Neutrophil (primary cell): Measurements from ENCODE around the gene MRC2.

Source experiments
- H3K27ac ChIP-seq: fragments of 200-600 bp; sonication (generic); 2 replicates; pipeline ENCODE4 v1.5.1; 2016; ENCODE audit warnings: mild to moderate bottlenecking, moderate library complexity
- H3K27me3 ChIP-seq: fragments of 200-600 bp; sonication (generic); 2 replicates; pipeline ENCODE4 v1.6.0; 2016; ENCODE audit warnings: mild to moderate bottlenecking
- H3K36me3 ChIP-seq: fragments of 200-600 bp; sonication (generic); 2 replicates; pipeline ENCODE4 v1.5.1; 2017
- H3K4me1 ChIP-seq, 2 experiments: fragments of 200-600 bp in 1 of 2; sonication (generic) in 1 of 2; 1 replicate in 1 of 2; 2 replicates in 1 of 2; pipeline versions ENCODE4 v1.5.1 to v1.6.1; 2013 to 2016; ENCODE audit warnings: low read depth in 1 of 2, low read length in 1 of 2, mild to moderate bottlenecking in 1 of 2, moderate library complexity in 1 of 2; ENCODE audit not compliant: control insufficient read depth in 1 of 2, insufficient read depth in 1 of 2
- H3K4me3 ChIP-seq, 2 experiments: fragments of 200-600 bp in 1 of 2; sonication (generic) in 1 of 2; 1 replicate in 1 of 2; 2 replicates in 1 of 2; pipeline ENCODE4 v1.5.1; 2013 to 2016; ENCODE audit warnings: low read depth in 1 of 2, low read length in 1 of 2, mild to moderate bottlenecking in 1 of 2, moderate library complexity in 1 of 2
- H3K9me3 ChIP-seq: fragments of 200-600 bp; sonication (generic); 2 replicates; pipeline ENCODE4 v1.5.1; 2016
- TF ChIP-seq, protein P1 (sequence below): fragments of 200-600 bp; sonication (generic); IDR thresholded peaks from 2 replicates; pipeline ENCODE4 v1.5.1; 2016; ENCODE audit warnings: antibody characterized with exemption

The MRC2 gene

GRCh38 chr17:62666061-62666800 is 38.8 kb downstream of the MRC2 start:
- Histone ChIP-seq H3K4me1 (no peaks in the 10 kb centered on the region), H3K36me3 (no peaks in the 10 kb centered on the region), H3K9me3 (no peaks in the 10 kb centered on the region), H3K27ac (no peak overlapping the region), H3K27me3 (no peaks in the 10 kb centered on the region), H3K4me3 (no peak overlapping the region)
- TF ChIP-seq, protein P1, sequence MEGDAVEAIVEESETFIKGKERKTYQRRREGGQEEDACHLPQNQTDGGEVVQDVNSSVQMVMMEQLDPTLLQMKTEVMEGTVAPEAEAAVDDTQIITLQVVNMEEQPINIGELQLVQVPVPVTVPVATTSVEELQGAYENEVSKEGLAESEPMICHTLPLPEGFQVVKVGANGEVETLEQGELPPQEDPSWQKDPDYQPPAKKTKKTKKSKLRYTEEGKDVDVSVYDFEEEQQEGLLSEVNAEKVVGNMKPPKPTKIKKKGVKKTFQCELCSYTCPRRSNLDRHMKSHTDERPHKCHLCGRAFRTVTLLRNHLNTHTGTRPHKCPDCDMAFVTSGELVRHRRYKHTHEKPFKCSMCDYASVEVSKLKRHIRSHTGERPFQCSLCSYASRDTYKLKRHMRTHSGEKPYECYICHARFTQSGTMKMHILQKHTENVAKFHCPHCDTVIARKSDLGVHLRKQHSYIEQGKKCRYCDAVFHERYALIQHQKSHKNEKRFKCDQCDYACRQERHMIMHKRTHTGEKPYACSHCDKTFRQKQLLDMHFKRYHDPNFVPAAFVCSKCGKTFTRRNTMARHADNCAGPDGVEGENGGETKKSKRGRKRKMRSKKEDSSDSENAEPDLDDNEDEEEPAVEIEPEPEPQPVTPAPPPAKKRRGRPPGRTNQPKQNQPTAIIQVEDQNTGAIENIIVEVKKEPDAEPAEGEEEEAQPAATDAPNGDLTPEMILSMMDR: no peak

DNA sequence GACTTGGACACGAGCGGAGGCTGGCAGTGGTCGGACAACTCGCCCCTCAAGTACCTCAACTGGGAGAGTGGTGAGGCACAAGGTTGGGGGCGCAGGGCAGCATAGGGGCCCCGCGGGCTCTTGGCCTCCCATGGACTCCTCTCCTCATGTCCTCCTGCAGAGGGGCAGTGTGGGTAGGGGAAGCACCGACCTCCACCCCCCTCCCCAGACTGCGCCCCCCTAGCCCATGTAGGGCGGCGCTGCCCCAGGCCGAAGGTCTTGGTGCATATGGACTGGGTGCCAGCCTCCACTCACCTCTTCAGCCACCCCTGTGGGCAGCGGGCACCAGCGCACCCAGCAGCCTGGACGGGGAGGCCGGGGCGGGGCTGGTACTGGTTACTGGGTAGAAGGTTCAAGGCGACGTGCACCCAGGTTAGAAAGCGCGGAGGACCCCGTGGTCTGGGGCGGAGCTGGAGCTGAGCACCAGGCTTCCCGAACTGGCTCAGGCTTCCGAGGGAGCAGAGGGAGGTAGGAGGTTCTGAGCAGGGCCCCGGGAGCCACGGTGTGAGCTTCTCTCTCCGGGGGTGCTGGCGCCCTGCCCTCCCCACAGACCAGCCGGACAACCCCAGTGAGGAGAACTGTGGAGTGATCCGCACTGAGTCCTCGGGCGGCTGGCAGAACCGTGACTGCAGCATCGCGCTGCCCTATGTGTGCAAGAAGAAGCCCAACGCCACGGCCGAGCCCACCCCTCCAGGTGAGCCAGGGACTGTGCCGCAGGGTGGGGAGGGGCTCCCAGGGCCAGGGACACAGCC is 39.5 kb downstream of the MRC2 start:
- H3K27me3 ChIP-seq: no peaks in the 10 kb centered on the region
- TF ChIP-seq, protein P1: no peak
- H3K4me3 ChIP-seq: no peak overlapping the region
- no peaks in the 10 kb centered on the region for H3K9me3 ChIP-seq
- H3K27ac ChIP-seq: no peak overlapping the region
- H3K36me3 ChIP-seq: no peaks in the 10 kb centered on the region
- H3K4me1 ChIP-seq: no peaks in the 10 kb centered on the region

DNA sequence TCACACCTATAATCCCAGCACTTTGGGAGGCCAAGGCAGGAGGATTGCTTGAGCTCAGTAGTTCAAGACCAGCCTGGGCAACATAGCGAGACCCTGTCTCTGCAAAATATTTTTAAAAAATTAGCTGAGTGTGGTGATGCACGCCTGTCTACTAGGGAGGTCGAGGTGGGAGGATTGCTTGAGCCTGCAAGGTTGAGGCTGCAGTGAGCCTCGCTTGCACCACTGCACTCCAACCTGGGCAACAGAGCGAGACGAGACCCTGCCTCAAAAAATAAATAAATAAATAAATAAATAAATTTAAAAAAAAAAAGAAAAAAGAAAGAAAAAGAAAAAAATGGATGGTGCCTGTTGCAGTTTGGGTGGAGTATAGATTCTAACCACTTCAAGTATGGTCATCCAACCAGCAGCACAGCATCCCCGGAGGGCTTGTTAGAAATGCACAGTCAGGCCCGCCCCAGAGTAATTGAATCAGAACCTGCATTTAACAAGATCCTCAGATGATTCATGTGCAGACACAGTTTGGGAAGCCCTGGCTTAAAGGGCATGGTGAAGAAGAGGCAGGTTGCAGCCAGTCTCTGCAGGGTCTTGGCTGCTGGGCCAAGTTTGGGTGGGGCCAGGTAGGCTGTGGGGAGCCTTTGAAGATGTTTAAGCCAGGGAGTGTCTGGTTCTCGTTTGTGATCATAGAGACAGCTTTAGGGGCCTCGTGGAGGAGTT is 40.8 kb downstream of the MRC2 start:
- H3K36me3 ChIP-seq: no peaks in the 10 kb centered on the region
- no peaks in the 10 kb centered on the region for H3K27me3 ChIP-seq
- no peaks in the 10 kb centered on the region for H3K4me1 ChIP-seq
- no peaks in the 10 kb centered on the region for H3K9me3 ChIP-seq
- H3K4me3 ChIP-seq: no peak overlapping the region
- no peak overlapping the region for H3K27ac ChIP-seq
- TF ChIP-seq, protein P1: no peak

GRCh38 chr17:62670202-62670821 is 42.8 kb downstream of the MRC2 start:
- Histone ChIP-seq H3K36me3 (no peaks in the 10 kb centered on the region), H3K9me3 (no peaks in the 10 kb centered on the region), H3K4me3 (no peak overlapping the region), H3K27me3 (no peaks in the 10 kb centered on the region), H3K27ac (no peak overlapping the region), H3K4me1 (no peaks in the 10 kb centered on the region)
- TF ChIP-seq, protein P1: no peak

DNA sequence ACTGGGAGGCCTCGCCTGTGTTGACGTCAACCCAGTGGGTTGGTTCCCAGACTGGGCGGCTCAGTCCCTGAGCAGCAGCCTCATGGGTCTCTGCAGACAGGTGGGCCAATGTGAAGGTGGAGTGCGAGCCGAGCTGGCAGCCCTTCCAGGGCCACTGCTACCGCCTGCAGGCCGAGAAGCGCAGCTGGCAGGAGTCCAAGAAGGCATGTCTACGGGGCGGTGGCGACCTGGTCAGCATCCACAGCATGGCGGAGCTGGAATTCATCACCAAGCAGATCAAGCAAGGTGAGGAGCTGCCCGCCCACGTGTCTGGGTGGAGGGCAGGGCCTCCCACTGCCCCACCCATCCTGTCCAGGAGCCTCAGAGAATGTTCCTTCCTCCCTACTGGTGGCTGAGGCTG is 44.1 kb downstream of the MRC2 start:
- Histone ChIP-seq H3K27ac (no peak overlapping the region), H3K4me3 (no peak overlapping the region), H3K4me1 (no peaks in the 10 kb centered on the region), H3K36me3 (no peaks in the 10 kb centered on the region), H3K27me3 (no peaks in the 10 kb centered on the region), H3K9me3 (no peaks in the 10 kb centered on the region)
- TF ChIP-seq, protein P1: no peak
